Stimulated activated CD4-positive, alpha-beta T cell treated with anti-CD3 and anti-CD28 coated beads, Interleukin-15, amount 100 ng/mL, for 1 hour (primary cell): ENCODE data around the gene EGFLAM.
"Not testable (repeated sequence)": the region's sequence is repeated elsewhere in the genome, so short reads cannot be mapped to it uniquely, and the experiment has no call there.

Source experiments
- DNase-seq, 2 donors: peaks; one replicate each; pipeline ENCODE4 v3.0.0-alpha.2; 2020; ENCODE audit warnings: low read depth in 1 of 2, low spot score in 1 of 2

Gene EGFLAM

GRCh38 chr5:38413696-38414095 is 155.3 kb downstream of the EGFLAM start:
- DNase-seq: no peak

DNA sequence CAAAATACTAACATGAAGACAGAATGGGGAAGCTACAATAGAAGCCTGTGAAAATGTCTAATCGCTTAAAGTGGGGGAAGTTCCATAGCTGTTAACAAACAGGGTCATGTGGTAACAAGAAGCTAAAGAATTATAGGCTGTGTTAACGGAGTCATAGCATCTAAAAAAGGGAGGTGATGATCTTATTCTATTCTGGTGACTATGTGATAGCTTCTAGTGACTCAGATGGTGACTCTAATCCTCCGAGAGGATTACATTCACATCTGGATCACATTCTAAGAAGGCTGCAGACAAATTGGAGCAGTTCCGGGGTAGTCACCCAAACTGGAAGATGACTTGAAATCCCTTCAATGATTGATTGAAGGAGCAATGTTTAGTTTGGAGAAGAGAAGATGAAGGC is 156.0 kb downstream of the EGFLAM start:
- no peak for DNase-seq

GRCh38 chr5:38415772-38416171 is 157.4 kb downstream of the EGFLAM start:
- not testable (repeated sequence) for DNase-seq

DNA sequence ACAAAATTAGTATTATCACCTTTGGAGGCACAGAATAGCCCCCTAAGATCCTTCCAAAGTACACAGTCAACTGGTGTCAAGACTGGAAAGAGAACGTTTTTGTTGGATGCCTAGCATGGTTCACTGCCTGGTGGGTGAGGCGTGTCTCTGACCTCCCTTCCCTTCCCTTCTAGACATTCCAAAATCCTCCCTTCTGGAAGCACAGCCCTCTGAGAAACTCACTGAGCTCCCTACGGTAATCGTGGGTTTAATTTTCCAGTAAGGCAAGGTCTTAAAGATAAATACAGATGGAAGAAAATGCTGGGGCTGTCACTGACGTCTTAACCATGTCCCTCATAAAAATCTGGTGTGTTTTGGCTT is 159.3 kb downstream of the EGFLAM start:
- no peak for DNase-seq

DNA sequence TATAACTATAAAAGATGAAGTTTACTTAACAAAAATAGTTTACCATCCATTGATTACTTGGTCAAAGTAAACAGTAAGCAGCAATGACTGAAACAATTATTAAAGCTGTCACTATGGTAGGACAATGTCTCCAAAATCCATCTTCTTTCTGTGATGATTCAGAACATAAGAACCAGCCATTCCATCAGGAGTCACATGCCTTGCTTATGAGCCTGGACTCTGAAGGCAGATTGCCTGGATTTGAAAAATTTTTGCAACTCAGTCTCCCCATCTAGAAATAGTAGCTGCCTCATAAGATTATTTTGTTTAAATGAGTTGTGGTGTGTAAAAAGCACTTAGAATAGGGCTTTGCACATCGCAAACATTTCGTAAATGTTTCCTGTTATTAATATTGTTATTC is 161.9 kb downstream of the EGFLAM start:
- DNase-seq: no peak

- DNase-seq: no peak
Observed at GRCh38 chr5:38420691-38421390, 162.5 kb downstream of the EGFLAM start.

- no peak for DNase-seq
Observed at GRCh38 chr5:38422622-38423021, 164.3 kb downstream of the EGFLAM start.

DNA sequence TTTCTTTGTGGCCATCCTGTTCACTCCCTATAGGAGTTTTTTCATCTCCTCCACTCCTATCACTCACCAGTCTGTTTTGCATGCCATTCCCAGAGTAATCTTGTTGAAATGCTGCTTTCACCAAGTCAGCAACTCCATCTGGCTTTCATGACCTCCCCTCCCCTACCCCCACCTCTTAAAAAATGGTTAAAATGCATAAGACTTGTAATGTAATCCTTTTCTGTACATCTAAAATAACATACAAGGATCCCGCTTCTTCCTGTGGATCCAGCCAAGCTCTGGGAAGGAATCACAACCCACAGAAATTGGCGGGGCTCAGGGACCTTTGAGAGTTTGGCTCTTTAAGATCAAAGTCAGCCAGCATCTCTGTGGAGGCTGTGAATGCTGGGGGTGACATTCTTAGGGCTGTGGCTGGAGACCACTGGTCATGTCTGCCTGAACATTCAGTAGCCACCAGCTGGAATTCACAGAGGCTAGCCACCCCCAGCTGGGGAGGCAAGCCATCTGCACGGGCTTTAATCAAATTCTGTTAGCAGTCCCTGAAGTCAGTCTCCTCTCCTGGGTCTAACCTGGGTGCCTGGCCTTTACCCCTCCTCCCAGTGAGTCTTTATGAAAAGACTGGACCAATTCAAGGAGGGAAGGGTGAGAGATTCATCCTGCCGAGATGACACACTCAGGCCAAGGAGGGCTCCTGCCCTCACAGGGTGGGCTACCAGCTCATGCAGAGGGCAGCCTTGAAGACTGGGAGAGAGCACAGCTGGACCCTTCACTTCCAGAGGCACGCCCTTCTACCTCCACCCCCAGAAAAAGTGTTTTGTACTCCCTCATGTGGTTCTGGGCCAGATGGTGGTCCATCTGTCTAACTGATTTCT is 165.2 kb downstream of the EGFLAM start:
- DNase-seq: no peak

DNA sequence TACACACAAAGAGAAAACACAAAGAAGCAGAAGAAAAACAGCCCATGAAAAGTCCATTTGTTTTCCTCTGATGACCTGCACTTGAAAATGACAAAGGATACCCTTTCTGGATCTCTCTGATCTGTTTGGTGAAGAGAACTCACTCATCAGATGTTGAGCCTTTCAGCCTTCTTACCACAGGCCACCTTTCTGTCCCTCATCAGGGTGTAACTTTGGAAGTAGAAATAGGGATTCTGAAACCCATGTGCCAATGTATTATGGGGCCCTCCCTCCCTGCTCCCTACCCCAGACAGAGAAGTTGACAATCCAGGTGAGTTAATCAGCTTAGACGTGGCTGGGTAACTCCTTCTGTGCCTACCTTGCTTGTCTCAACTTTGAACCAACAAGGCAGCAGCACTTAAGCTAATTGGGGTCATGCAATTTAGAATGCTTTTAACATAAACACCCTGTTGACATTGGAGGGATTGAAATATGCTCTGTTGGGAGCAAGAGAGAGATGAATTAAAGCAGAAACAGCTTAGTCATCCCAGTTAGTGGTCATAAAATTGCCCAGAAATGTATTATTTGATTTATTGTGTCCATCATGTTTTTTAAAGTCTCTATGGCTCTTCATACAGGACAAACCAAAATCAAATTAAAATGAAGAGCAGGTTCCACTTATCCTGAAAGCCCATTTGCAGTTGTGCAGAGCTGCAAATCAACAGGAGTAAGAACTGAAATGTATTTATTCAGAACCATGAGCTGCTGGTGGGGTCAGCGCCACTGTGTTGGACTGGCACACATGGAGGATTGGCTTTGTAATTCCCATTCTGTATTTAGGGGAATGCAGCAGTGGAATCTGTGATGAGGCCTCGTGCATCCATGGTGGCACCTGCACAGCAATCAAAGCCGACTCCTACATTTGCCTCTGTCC is 166.0 kb downstream of the EGFLAM start:
- DNase-seq: no peak

GRCh38 chr5:38426490-38426889 is 168.1 kb downstream of the EGFLAM start:
- no peak for DNase-seq

DNA sequence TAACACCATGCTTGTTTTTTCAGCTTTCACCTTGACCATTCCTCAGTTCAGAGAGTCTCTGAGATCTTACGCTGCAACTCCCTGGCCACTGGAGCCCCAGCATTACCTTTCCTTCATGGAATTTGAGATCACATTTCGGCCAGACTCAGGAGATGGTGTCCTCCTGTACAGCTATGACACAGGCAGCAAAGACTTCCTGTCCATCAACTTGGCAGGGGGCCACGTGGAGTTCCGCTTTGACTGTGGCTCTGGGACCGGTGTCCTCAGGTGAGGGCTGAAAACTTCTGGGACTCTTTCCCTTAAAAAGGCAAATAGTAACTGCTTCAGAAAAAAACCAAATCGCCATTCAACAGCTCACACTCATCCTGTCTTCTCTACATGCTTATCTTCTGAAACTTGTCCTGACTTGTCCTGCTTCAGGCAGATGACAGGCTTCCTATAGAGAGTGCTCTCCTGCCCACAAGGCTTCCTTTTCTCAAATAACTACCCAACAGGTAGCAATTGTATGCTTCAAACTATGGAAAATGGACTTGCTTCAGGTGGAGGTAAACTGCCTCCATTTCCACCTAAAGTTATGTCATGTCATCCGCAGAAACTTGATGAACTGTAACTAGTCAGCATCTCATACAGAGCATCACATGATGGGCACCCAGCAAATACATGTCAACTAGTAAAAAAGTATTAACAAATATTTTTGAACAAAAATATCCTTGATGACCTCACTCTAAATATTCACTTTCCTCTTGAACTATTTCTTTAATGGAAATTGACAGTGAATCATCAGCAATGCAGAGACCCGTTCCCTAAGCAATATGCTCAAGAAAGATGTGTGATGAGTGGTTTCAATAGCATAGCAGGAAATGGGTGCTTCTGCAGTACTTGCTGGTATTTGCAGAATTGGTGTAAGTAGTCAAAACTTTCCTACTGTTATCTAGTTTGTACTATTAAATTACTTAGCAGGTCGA is 168.9 kb downstream of the EGFLAM start:
- no peak for DNase-seq

GRCh38 chr5:38431242-38431853 is 173.0 kb downstream of the EGFLAM start:
- no peak for DNase-seq

GRCh38 chr5:38433160-38433861 is 175.0 kb downstream of the EGFLAM start:
- DNase-seq: no peak

DNA sequence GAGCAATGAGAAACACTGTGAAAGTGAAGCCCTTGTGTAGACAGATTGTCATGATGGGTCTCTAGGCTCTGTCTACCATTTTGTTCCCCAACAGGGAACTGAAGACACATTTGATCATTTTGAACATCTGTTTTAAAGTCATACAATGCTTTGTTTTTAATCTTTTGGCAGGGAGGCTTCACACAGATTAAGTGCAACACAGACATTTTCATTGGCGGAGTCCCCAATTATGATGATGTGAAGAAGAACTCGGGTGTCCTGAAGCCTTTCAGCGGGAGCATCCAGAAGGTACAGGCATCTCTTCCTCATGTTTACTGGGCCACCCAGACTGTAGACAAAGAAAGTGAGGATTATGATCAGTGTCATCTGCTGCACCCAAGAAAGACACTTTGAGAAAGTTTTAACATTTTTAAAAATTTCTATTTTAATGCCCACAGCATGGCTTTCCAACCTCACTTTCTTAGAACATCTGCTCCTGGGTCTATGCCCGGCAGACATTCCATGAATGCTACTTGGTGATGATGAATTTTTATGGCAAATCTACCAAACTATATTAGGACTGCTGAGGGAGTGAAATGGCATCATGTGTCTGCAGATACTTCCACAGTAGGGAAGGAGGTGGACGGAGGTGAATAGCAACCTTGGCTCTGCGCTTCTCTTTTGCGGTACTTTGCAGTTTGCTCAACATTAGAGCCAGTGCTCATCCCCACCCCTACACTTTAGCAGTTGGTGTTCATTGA is 176.8 kb downstream of the EGFLAM start:
- no peak for DNase-seq

- no peak for DNase-seq
Observed at GRCh38 chr5:38438757-38439156, 180.4 kb downstream of the EGFLAM start.

- DNase-seq: peak; percentile 54
Observed at GRCh38 chr5:38441453-38442246, 183.3 kb downstream of the EGFLAM start.

- no peak for DNase-seq
Observed at GRCh38 chr5:38442247-38442573, 183.9 kb downstream of the EGFLAM start.

DNA sequence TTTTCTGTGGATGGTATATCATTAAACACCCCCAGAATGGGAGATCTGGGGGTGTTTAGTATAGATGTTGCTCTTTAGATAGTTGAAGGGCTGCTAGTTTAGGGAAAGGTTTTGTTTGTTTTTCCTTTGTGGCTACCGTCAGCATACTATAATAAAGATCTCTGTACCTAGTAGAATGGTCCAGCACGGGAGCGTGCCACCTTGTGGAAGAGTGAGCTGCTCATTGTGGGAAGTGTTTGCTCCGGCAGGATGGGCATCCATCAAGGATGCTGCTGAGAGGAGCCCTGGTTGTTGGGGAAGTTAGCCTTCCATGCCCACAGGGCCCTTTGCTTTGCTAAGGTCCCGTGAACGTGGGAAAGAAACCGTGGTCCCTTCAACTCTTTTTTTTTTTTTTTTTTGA is 185.0 kb downstream of the EGFLAM start:
- DNase-seq: no peak
